Measurements from ENCODE around the gene MYO1A.
"Not testable (repeated sequence)": the region's sequence is repeated elsewhere in the genome, so short reads cannot be mapped to it uniquely, and the experiment has no call there.

MYO1A gene

DNA sequence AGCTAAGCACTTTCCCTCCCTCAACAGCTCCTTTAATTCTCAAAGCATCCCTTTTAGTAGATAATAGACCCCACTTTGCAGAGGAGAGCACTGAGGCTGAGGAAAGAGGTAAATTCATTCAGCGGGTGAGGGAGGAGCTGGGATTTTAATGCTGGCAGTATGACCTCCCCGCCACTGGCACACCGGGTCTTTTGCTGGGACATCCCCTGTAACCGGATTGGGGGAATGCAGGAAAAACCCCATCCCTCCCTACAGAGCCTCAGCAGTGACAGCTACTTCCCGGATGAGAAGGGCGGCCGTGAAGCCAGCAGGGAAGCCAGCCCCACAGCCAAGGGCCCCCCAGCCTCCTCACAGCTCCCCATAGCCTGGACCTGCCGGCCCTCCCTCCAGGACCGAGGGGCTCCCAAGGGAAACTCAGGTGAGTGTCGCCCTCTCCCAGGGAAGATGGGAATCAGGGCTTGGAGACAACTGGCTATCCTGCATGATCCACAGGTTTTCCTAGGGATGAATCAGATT lies 55.6 kb downstream of the MYO1A start:
- no peak for DNase-seq (ENCODE audit: low read depth, low spot score)

DNA sequence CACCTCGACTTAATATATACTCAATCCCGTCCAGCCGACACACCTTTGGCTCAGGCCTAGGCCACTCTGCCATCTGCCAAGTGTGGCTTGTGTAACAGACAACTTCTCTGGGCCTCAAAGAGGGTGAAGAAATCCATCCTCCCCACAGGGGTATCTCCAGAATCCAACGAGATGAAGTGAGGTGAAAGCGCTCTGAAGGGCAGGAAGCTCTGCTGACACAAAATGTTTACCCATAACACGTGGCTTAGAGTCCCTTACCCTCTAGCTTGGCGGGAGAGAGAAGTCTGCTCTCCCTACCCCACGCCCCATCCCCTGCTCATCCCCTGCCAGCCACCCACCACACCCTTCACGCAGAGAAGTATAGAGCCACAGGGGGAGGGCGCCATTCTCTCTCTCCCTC lies 56.6 kb downstream of the MYO1A start:
- DNase-seq (ENCODE audit: low read depth, low spot score), result no peak

DNA sequence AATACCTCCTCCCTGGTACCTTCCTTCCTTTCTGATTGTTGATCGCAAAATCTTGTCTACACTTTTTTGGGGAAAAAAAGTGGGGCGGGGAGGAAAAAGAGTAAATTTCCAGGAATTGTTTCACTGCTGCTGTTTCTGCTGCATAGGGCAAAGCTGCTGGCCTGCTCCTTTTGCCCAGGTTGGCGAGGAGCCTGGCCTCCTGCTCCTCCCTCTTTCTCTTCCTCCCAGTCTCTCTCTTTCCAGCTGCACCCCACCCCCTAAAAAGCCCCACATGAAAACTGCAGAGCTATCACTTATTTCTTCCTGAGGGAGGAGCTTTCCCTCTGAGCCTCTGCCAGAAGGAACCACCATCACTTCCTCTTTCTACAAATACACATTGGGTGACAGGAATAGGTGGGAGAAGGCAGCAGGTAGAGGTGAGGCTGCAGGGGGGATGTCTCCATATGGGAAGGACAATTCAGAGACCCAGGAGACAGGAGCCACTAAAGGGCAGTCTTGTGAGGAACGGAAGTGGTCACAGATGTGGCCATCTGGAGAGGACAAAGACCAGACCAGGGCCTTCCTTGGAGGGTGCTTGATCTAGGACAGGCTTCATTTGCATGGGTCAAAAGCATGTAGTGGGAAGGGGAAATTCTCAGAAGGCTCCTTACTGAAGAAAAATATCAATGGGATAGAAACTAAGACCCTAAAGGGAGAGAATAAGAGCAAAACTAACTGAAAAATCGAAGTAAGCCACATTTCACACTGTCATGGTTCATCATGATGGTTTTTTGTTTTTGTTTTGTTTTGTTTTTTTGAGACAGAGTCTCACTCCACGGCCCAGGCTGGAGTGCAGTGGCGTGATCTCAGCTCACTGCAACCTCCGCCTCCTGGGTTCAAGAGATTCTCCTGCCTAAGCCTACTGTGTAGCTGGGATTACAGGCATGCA lies 58.3 kb downstream of the MYO1A start:
- no peak for DNase-seq (ENCODE audit: low read depth, low spot score)

DNA sequence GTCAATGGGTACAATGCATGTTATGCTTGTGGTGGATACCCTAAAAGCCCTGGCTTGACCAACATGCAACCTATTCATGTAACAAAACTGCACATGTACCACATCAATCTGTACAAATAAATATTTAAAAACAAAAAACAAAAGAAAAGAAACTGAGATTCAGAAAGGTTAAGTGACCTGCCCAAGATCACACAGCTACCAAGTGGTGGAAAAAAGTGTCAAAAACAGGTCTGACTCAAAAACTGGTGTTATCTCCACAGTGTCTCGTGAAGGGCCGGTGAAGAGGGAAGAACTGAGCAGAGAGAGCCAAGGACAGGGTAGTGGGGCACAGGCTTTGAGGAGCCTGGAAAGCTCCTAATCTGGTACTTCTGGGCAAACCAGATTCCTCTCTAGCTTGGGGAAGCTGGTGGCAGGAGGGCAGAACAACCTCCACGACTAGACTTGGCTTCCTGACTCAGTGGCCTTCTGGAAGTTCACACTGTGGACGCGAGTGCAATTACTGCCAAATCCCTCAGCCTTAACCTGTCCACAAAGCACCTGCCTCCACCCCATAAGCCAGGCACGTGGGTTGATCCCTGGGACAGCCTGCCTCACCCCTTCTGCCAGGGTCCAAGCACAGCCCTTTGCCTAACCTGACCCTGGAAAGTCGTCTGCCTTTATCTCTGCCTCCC lies 59.1 kb downstream of the MYO1A start:
- DNase-seq (ENCODE audit: low read depth, low spot score), result no peak

DNA sequence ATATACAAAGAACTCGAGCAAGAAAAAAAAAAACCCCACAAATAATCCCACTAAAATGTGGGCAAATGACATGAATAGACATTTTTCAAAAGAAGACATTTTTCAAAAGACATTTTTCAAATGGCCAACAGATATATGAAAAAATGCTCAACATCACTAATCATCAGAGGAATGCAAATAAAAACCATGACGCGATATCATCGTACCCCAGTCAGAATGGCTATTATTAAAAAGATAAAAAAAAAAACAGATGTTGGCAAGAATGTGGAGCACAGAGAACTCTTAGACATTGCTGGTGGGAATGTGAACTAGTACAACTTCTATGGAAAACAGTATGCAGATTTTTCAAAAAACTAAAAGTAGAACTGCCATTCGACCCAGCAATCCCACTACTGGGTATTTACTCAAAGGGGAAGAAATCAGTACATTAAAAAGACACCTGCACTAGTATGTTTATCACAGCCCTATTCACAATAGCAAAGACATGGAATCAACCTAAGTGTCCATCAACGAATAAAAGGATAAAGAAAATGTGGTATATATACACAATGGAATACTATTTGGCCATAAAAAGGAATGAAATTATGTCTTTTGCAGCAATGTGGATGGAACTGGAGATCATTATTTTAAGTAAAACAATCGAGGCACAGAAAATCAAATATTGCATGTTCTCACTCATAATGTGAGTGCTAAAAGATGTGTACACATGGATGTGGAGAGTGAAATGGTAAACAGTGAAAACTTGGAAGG lies 59.9 kb downstream of the MYO1A start:
- DNase-seq (ENCODE audit: low read depth, low spot score), result no peak

DNA sequence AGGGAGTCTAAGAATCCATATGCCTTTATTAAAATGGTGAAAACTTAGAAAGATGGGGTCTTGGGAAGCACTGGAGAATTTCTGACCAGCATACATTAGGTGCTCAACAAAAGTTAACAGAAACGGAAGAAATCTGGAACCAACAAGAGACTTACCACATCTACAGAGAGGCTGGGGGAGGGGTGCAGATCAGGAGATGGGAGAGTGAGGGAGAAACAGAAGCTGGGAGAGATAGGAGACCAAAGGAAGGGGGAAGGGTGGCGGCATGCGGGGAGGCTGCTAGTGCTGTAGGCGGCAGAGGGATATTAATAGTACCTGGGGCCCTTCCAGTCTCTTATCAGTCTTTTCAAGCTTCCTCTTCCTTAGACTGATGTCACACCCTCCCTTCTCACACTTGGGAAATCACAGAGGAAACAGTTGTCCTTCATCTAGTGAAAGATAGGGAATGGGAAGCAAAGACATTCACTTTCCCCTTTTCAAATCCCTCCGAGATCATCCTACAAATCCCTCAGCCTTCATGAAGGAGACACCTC lies 61.7 kb downstream of the MYO1A start:
- DNase-seq (ENCODE audit: low read depth, low spot score), result no peak

DNA sequence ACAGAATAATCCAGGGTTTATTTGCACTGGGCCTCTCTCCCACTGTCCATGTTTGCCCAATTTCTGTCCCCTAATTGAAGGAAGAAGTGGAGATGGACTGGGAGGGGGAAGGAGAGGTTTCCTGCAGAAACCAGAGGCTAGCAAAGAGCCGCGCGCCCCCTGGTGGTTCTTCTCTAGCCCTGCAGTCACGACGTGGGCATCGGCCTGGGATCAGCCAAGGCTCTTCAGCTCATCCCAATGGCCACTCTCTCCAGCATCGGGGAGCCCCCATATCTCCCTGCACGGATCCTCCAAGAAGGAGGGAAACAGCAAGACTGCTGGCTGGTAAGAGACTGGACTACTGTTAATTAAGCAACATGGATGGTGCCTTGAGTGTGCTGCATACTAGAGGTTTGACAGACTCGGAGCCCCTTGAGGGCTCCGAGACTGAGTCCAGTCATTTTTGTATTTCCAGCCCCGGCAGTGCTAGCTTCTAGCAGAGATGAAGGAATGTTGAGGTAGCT lies 62.3 kb downstream of the MYO1A start:
- peak; percentile 39 for DNase-seq (ENCODE audit: low read depth, low spot score)

DNA sequence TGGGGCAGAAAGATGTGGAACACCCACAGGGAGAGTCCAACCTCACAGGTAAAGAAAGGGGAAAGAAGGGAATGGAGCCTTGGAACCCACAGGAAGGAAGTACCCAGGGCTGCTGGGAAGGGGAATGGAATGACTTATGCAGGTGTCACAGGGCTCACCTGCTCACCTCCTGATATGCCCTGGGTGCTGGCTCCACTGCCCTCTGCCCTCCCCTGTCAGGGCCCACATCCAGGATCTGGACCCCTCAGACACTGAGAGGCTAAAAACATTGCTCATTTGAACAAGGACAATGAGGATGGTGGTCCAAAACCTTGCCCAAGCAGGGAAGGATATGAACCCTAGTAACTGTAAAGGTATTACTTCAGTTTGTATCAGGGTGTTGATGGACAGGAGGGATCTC lies 62.9 kb downstream of the MYO1A start:
- no peak for DNase-seq (ENCODE audit: low read depth, low spot score)

DNA sequence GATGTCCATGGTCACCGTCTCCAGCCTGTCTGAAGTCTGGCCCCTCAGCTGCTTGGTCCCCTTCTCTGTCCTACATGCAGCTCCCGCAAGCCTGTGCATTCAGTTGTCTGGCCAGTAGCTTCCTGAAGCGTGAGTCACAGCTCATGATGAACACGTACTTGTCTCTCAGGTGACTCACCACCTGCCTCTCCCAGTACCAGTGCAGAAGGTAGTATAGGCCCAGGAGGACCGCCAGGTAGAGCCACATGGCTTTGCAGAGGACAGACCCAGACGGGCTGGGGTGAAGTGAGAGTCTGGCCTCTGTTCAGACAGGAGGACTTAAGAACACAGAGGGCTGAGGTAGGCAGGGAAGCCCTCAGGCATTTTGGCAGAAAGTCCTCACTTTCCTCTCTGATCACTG lies 64.2 kb downstream of the MYO1A start:
- DNase-seq (ENCODE audit: low read depth, low spot score), result not testable (repeated sequence)

DNA sequence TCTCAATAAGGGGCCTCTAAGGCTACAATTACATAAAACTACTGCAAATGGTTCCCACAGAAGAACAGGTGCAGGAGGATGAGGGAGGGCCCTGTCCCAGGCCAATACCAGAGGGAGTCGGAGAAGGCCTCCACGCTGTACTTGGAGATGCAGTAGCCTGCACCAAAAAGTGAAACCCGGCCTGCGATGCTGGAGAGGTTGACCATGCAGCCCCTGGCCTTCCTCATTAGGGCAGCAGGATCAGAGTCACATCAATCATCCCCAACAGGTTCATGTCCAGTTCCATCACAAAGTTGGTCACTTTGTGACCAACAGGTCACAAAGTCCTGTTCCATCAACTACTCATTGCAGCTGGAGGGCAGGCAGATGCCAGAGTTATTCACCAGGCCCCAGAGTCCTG lies 66.5 kb downstream of the MYO1A start:
- DNase-seq (ENCODE audit: low read depth, low spot score), result no peak

DNA sequence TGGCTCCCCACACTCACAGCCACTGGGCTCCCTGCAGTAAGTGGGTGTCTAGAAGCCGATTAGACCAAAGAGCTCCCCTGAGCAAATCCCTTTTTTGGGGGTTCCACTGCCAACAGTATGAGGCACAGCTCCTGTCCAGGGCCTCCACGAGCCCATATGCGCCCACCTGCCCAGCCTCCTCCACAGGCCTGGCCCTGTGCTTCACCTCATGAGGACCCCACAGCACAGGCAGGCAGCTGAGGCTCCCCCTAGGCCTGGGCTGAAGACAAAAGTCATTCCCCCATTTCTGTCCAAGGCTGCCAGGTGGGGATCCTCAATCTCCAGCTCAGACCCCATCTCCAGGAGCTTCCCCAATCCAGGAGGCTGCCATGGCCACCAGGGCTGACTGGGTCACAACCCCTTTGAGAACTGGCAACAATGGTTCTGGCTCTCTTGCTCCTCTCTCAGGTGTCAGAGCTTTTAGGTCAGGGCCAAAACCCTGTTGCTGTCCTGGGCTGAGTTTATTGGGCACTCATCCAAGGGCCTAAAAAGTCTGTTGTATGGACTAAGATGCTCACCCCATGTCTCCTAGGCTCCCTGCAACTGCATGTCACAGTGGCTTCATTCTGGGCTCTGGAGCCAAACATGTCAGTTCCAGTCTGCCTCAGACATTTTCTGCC lies 67.2 kb downstream of the MYO1A start:
- DNase-seq (ENCODE audit: low read depth, low spot score), result not testable (repeated sequence)

DNA sequence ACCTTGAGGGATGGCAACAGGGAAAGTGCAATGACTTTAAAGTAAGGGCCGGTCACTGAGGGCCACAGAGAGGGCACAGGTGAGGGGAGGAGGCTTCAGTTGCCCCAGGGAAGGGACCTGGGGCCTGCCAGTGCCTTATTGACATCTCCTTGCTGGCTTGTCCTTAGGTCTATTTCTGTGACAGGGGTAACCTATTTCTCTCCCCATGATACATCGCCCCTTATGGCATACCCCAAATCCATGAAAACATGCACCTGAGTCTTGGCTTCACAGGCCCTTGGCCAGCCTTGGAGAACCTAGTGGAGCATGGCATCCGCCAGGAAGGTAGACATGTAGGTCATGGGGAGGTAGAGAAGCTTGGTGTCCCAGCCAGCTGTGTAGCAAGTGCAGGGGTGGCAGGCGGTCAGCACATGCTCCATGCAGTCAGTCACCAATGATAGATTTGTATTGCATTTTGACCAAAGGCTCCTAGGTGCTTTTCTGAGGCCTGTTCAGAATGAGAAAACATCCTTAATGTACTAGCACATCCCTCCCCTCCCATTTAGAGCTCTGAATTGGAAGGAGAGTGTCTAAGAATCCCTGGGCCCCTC lies 68.9 kb downstream of the MYO1A start:
- DNase-seq (ENCODE audit: low read depth, low spot score), result no peak

DNA sequence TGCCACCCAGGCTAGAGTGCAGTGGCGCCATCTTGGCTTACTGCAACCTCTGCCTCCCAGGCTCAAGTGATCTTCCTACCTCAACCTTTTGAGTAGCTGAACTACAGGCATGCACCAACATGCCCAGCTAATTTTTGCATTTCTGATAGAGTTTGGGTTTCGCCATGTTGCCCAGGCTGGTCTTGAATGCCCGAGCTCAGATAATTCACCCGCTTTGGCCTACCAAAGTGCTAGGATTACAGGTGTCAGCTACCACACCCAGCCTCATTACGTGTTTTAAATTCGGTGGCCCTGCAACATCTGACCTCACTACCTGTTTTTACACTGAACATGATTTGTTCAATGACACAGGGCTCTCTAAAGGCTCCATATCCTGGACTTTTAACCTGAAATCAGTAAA lies 69.7 kb downstream of the MYO1A start:
- DNase-seq (ENCODE audit: low read depth, low spot score), result no peak

DNA sequence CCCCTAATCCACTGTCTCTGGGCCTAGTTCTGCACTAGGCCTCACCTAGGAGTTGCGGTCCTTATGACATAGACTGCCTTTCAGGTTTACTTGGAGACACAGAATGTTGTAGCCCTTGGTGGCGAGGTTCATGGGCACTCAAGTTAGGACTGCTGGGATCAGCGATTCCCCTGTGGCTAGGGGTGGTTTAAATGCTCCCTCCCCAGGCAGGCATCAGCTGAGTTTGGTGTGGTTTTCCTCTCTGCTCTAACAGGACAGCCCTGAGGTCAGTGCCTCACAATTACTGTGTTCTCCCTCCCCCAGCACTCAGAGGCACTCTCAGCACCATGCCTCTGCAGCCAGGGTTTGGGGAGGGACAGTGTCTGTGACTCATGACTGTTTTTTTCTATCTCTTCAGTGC lies 70.3 kb downstream of the MYO1A start:
- DNase-seq (ENCODE audit: low read depth, low spot score), result no peak
